ENCODE results near the gene FAM162A. TPM values are rescaled to one million over a fixed set of nuclear protein-coding genes. Genes with fewer than 3 reads are reported as not detected.

The FAM162A gene
- total RNA-seq, 1 donor from 2014 or later = 24.3 TPM

DNA sequence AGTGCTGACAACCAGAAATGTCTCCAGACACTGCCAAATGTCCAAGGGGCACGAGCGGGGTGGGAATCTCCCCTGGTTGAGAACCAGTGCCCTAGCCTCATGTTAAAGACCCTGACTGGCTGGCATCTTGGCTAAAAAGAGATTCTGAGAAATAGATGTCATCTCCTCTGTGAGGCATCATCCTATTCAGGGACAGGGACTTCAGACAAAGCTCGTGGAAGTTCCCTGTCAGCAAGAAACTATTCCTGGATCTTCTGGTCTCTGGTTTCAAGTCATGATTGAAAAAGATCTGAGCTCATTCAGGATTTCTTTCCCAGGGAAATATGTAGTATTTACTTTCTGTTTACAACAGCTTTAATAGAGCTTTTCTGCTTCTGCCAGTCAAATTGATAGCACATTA is 21.0 kb downstream of the FAM162A start:
- ATAC-seq (no peak), DNase-seq (no peak)
- intact Hi-C loops (cut with DNase I) = no loop called here
- H3K27ac ChIP-seq = no peak overlapping the region
- no peaks in the 10 kb centered on the region for H3K9me3 ChIP-seq
- H3K36me3 ChIP-seq = peaks cover 57% of the 10 kb centered on the region
- H3K4me1 ChIP-seq = no peaks in the 10 kb centered on the region
- TF ChIP-seq CTCF (IDR thresholded peaks at IDR 0.05) = no peak
- H3K27me3 ChIP-seq (ENCODE audit: low read depth) = no peaks in the 10 kb centered on the region
- no peak overlapping the region for H3K4me3 ChIP-seq

GRCh38 chr3:122406198-122406597 is 22.2 kb downstream of the FAM162A start:
- DNase-seq (no peak), ATAC-seq (no peak)
- Histone ChIP-seq H3K27me3 (ENCODE audit: low read depth) (no peaks in the 10 kb centered on the region), H3K9me3 (no peaks in the 10 kb centered on the region), H3K27ac (no peak overlapping the region), H3K4me1 (no peaks in the 10 kb centered on the region), H3K36me3 (peaks cover 68% of the 10 kb centered on the region), H3K4me3 (no peak overlapping the region)
- intact Hi-C loops (cut with DNase I) = no loop called here
- TF ChIP-seq CTCF (IDR thresholded peaks at IDR 0.05) = no peak

GRCh38 chr3:122407946-122408345 is 24.0 kb downstream of the FAM162A start:
- H3K27me3 ChIP-seq (ENCODE audit: low read depth) = no peaks in the 10 kb centered on the region
- ATAC-seq (no peak), DNase-seq (no peak)
- no peaks in the 10 kb centered on the region for H3K4me1 ChIP-seq
- intact Hi-C loops (cut with DNase I) = no loop called here
- no peak overlapping the region for H3K27ac ChIP-seq
- H3K4me3 ChIP-seq = no peak overlapping the region
- TF ChIP-seq CTCF (IDR thresholded peaks at IDR 0.05) = no peak
- no peaks in the 10 kb centered on the region for H3K9me3 ChIP-seq
- peaks cover 85% of the 10 kb centered on the region for H3K36me3 ChIP-seq

- DNase-seq (no peak), ATAC-seq (peak; percentile 41)
- TF ChIP-seq CTCF (IDR thresholded peaks at IDR 0.05) = no peak
- intact Hi-C loops (cut with DNase I) = no loop called here
- Histone ChIP-seq H3K4me1 (peaks cover 13% of the 10 kb centered on the region), H3K27ac (peak overlapping the region; percentile 42), H3K36me3 (peaks cover 86% of the 10 kb centered on the region), H3K9me3 (no peaks in the 10 kb centered on the region), H3K27me3 (ENCODE audit: low read depth) (no peaks in the 10 kb centered on the region), H3K4me3 (no peak overlapping the region)
Observed at GRCh38 chr3:122409446-122409845, 25.5 kb downstream of the FAM162A start.

DNA sequence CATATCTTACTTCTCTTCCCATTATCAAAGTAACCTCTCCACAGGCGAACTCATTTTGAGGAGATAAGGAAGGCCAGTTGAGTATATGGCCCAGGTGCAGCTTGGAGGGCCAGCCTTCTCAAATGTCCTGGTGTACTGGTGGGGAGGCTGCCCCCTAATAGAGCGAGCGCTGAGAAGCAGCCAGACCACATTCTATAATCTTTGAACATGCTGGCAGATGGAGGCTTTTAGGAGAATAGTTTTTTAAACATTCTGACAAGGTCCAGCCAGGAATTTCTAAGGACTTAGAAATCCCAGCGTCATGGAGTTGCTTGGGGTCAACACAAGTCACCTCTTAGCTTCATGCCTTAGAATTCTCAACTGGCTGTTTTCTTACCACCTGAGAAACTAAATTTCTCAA is 26.1 kb downstream of the FAM162A start:
- Histone ChIP-seq H3K27ac (no peak overlapping the region), H3K4me1 (peaks cover 20% of the 10 kb centered on the region), H3K4me3 (no peak overlapping the region), H3K27me3 (ENCODE audit: low read depth) (no peaks in the 10 kb centered on the region), H3K9me3 (no peaks in the 10 kb centered on the region), H3K36me3 (peaks cover 79% of the 10 kb centered on the region)
- no peak for TF ChIP-seq CTCF (IDR thresholded peaks at IDR 0.05)
- DNase-seq (no peak), ATAC-seq (no peak)
- intact Hi-C loops (cut with DNase I) = no loop called here

- no peaks in the 10 kb centered on the region for H3K27me3 ChIP-seq (ENCODE audit: low read depth)
- no peak for DNase-seq
- H3K27ac ChIP-seq = no peak overlapping the region
- H3K4me1 ChIP-seq = peaks cover 25% of the 10 kb centered on the region
- no peak overlapping the region for H3K4me3 ChIP-seq
- H3K9me3 ChIP-seq = no peaks in the 10 kb centered on the region
- no peak for TF ChIP-seq CTCF (IDR thresholded peaks at IDR 0.05)
- H3K36me3 ChIP-seq = peaks cover 74% of the 10 kb centered on the region
- intact Hi-C loops (cut with DNase I) = no loop called here
- ATAC-seq = no peak
Observed at GRCh38 chr3:122410639-122411038, 26.7 kb downstream of the FAM162A start.

Data from lower lobe of right lung (tissue), 2 donors.